Upper lobe of left lung (tissue), 4 donors: ENCODE data around the gene PDE6A.

Experiments used
- CTCF ChIP-seq, 6 experiments: fragments of 450-650 bp in 4 of 6; fragments of 200-600 bp in 2 of 6; sonication (generic) in 2 of 6; IDR thresholded peaks; one replicate each; pipeline ENCODE4 v1.5.1; 2016 to 2019; ENCODE audit warnings: antibody characterized with exemption in 6 of 6
- POLR2A ChIP-seq, 4 donors: fragments of 450-650 bp; IDR thresholded peaks; one replicate each; pipeline ENCODE4 v1.5.1; 2016 to 2017; ENCODE audit warnings: antibody characterized with exemption in 4 of 4, mild to moderate bottlenecking in 2 of 4

- TF ChIP-seq CTCF (IDR thresholded peaks at IDR 0.05) (no peak), POLR2A (IDR thresholded peaks at IDR 0.05) (no peak)
Measured at GRCh38 chr5:149894237-149894636, 50.4 kb downstream of the PDE6A start.
